ENCODE measurements around the gene IL4I1. TPM values are rescaled to one million over a fixed set of nuclear protein-coding genes. Genes with fewer than 3 reads are reported as not detected.

Gene IL4I1
- total RNA-seq, 1 donor from 2014 or later = not detected

GRCh38 chr19:49847731-49848696 is 48.7 kb downstream of the IL4I1 start:
- DNase-seq (no peak), ATAC-seq (no peak)
- intact Hi-C loops (cut with micrococcal nuclease) = no loop called here

GRCh38 chr19:49846408-49846807 is 50.3 kb downstream of the IL4I1 start:
- ATAC-seq (no peak), DNase-seq (no peak)
- intact Hi-C loops (cut with micrococcal nuclease) = no loop called here

- intact Hi-C loops (cut with micrococcal nuclease) = no loop called here
These were observed 51.3 kb downstream of the IL4I1 start for GRCh38 chr19:49845414-49845813.

GRCh38 chr19:49844138-49845095 is 52.3 kb downstream of the IL4I1 start:
- intact Hi-C loops (cut with micrococcal nuclease) = no loop called here
- DNase-seq (no peak), ATAC-seq (no peak)

More at GRCh38 chr19:49845414-49845813, 51.3 kb downstream of the IL4I1 start:
- DNase-seq (no peak), ATAC-seq (no peak)

DNA sequence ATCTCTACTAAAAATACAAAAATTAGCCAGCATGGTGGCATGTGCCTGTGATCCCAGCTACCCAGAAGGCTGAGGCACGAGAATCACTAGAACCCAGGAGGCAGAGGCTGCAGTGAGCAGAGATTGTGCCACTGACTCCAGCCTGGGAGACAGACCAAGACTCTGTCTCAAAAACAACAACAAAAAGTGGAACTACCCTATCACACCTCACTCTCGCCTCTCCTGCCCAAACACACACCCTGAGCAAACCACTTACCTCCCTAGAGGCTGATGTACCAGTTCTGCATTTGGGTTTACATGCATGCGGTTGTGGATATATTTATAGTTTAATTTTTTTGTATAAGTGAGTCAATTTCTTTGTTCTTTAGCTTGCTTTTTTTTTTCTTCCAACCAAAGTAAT is 53.4 kb downstream of the IL4I1 start:
- ATAC-seq = no peak
- no peak for DNase-seq
- intact Hi-C loops (cut with micrococcal nuclease) = no loop called here

DNA sequence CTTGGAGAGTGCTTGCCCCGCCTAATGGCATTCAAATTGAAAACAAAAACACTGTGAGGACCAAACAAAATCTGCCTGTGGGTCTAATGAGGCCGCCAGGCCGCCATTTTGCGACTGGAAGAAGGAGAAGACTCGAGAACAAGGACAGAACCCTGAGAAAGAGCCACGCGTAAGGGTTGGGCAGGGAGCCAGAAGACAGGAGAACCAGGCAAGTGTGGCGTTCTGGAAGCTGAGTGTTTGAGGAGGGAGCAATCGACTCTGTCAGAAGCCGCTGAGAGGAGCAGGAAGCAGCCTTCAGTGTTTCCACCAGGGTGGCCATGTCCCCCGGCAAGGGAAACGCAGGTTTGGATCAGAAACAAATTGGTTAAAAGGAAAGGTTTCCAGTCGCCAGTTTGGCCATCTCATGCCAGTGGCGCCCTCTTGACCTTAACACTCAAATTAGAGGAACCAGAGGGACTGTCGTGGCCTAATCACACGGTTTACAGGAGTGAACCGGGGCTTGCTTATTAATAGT is 55.9 kb downstream of the IL4I1 start:
- ATAC-seq (no peak), DNase-seq (no peak)
- intact Hi-C loops (cut with micrococcal nuclease) = no loop called here

DNA sequence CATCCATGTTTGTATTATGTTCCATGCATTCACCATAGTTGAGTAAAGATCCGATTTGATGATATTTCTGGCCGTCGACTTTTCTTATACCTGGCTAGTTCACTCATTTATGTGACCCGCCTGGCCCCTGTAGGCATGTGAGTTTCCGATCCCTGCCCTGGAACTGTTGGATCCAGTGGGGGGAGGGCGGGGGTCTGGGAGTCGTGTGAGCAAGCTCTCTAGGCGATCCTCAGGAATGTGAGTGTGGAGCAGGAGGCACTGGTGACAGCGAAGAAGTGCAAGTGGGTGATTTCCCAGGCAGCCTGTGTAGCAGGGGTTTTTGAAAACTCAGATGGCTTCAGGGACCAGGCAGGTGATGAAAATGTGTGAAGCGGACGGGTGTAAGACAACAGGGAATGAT is 56.4 kb downstream of the IL4I1 start:
- intact Hi-C loops (cut with micrococcal nuclease) = no loop called here
- no peak for ATAC-seq

GRCh38 chr19:49839713-49840112 is 57.0 kb downstream of the IL4I1 start:
- no peak for DNase-seq
- no peak for ATAC-seq
- intact Hi-C loops (cut with micrococcal nuclease) = no loop called here

More for the DNA sequence above, 56.4 kb downstream of the IL4I1 start:
- DNase-seq = no peak

Small RNA genes lying within 50 kb of the gene (microRNA-seq; reads per million reads assigned to microRNA genes)
- gene MIR4749 (ENCODE audit: borderline number of aligned reads) (not detected), gene MIR4750 (ENCODE audit: borderline number of aligned reads) (not detected)

Other genes with a start within 250 kb of the IL4I1 start
- gene IRF3, start 231.0 kb downstream of the IL4I1 start, total RNA-seq = 40.6 TPM
- gene BCL2L12, start 231.0 kb downstream of the IL4I1 start, total RNA-seq = 11.5 TPM
- gene PRMT1, start 219.6 kb downstream of the IL4I1 start, total RNA-seq = 130 TPM
- 0.87 TPM for gene ADM5, start 207.3 kb downstream of the IL4I1 start, total RNA-seq
- 3.1 TPM for gene CPT1C, start 205.8 kb downstream of the IL4I1 start, total RNA-seq
- 0.72 TPM for gene TSKS, start 133.6 kb downstream of the IL4I1 start, total RNA-seq
- 73.1 TPM for gene AP2A1, start 129.9 kb downstream of the IL4I1 start, total RNA-seq
- gene FUZ, start 83.6 kb downstream of the IL4I1 start, total RNA-seq = 19.1 TPM
- gene MED25, start 78.6 kb downstream of the IL4I1 start, total RNA-seq = 68.5 TPM
- 127 TPM for gene PTOV1, start 45.7 kb downstream of the IL4I1 start, total RNA-seq
- gene PNKP, start 29.3 kb downstream of the IL4I1 start, total RNA-seq = 39.1 TPM
- gene AKT1S1, start 19.5 kb downstream of the IL4I1 start, total RNA-seq = 41.2 TPM
- 47.7 TPM for gene TBC1D17, start 19.2 kb downstream of the IL4I1 start, total RNA-seq
- 8.0 TPM for gene ATF5, start 32.3 kb upstream of the IL4I1 start, total RNA-seq
- 28.4 TPM for gene NUP62, start 32.6 kb upstream of the IL4I1 start, total RNA-seq
- gene SIGLEC11, start 64.3 kb upstream of the IL4I1 start, total RNA-seq = 0.59 TPM
- 22.8 TPM for gene VRK3, start 128.5 kb upstream of the IL4I1 start, total RNA-seq
- 3.6 TPM for gene ZNF473, start 129.1 kb upstream of the IL4I1 start, total RNA-seq